ENCODE results near the gene SND1. TPM values are rescaled to one million over a fixed set of nuclear protein-coding genes. Genes with fewer than 3 reads are reported as not detected.

Gene SND1
- polyA plus RNA-seq, 1 donor: 156 TPM

GRCh38 chr7:127799535-127800305 is 147.7 kb downstream of the SND1 start:
- DNase-seq: no peak

GRCh38 chr7:127802845-127803244 is 150.9 kb downstream of the SND1 start:
- no peak for DNase-seq

GRCh38 chr7:127803626-127804025 is 151.6 kb downstream of the SND1 start:
- DNase-seq: no peak

- no peak for DNase-seq
Observed at GRCh38 chr7:127807340-127807739, 155.3 kb downstream of the SND1 start.

- no peak for DNase-seq
Observed at GRCh38 chr7:127807829-127808228, 155.8 kb downstream of the SND1 start.

DNA sequence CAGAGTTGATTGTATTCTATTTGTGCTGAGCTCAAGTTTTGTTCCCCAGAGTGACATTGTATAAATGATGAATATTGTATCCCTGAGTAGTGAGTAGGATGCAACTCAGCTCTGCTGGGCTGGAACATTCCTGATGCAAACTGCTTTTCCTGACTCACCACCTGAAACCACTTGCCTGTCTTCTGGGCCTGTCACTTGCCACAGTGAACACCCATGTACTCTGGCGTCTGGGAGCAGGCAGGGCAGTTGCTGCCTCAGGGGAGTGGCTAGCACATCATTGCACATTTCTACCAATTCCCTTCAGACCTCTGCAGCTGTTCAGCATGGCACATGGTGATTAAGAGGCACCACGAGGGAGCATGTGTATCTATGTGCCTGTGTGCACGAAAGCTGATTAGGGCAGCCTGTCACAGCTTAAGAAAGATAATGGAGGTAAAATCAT is 157.3 kb downstream of the SND1 start:
- no peak for DNase-seq

DNA sequence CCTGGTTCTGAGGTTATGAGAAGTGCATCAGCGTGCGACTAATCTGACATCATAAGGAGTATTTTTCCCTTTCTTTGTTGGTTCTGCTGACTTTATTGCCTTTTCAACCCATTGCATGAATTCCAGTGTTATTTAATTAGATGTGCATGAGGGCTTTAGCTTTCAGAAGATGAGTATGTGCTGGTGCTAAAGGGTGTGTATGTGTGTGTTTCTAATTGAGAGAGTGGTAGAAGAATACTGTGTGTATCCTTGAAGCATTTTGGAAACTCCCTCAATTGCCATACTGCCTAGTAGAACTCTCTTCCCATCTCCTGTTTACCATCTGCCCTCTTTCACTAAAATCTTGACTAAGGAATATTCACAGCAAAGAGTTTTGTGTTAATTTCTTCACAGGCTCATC is 158.1 kb downstream of the SND1 start:
- no peak for DNase-seq

DNA sequence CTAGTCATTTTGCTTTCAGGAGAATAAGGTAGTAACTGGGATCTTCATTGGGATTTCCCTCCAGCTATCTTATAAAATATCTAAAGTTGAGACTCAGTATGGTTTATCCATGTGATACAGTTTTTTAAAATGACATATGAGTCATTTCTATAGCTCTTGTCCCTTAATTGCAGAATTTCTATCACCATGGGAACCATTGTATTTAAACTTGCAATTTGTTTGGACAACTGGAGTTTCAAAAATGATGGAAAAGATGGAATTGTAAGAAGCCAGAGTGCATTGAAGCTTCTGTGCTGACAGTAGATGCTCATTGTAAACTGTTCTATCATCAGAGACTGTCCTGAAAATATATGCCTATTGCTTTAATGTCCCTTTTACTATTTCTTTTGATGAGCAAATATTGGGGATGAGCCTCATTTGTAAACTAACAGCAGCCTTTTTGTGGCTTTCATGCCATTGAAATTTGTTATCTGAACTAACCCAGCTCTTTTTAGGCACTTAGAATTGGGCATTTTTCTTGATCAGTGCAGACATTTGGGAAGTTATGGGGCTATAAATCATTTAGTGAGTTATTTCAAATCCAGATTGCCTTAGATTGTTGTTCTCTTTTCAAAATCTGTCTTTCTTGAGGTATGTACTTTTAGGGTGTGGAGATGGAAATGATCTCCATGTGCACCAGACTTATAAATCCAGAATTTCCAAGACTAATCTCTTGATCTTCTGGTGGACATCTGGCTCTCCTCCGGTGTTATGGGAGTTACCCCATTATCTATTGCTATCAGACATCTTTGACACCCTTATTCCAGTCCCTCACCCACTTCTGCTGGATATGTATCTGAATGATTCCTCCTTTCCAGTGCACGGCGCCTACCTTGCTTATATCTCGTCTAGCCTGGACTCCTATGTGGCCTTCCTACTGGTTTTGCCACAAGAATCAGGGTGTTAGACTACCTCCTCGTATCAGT is 159.0 kb downstream of the SND1 start:
- no peak for DNase-seq

- no peak for DNase-seq
Observed at GRCh38 chr7:127812540-127812939, 160.5 kb downstream of the SND1 start.

DNA sequence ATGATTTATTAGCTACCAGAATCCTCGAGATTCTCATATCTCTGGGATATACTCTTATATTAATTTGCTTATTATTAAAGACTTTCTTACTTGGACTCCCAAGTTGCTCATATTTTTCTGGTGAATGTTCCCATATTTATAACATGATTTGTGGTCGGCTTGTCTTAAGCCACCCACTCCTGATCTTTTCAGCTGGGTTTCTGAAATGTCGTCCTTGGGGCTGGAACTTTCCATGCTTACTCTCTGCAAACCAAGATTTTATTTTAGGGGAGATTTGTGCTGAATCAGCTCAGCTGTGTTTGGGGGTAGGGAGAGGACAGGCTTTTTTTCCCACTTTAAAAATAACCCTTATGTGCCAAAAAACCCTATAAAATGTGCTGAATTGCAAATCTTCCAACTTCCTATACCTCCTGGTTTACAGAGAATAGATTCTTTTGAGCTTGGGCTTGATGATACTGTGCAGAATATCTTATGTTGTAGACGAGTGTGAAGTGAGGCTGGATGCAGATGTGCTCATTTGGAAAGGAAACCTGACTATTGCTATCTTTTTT is 162.1 kb downstream of the SND1 start:
- no peak for DNase-seq

DNA sequence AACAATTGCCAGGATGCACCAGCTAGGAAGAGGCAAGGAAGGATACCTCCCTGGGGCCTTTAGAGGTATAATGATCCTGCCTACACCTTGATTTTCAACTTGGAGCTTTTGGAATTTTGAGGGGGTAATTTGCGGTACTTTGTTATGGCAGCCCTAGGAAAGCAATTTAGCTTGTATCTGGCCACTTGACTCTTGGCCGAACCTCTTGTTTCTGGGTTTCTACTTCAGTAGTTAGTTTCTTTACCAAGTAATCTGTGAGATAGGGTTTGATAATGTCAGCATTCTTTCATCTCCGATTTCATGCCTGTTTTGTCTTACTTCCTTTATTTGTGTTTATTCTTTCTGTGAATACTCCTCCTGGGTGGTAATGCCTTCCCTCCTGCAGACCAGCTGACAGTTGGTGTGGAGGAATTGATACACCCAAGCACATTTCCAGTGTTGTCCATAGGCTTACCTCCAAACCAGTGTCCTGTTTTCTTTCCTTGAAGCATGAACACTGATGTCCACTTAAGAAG is 163.7 kb downstream of the SND1 start:
- no peak for DNase-seq

GRCh38 chr7:127816354-127817190 is 164.6 kb downstream of the SND1 start:
- DNase-seq: no peak

- no peak for DNase-seq
Observed at GRCh38 chr7:127817466-127817865, 165.5 kb downstream of the SND1 start.

DNA sequence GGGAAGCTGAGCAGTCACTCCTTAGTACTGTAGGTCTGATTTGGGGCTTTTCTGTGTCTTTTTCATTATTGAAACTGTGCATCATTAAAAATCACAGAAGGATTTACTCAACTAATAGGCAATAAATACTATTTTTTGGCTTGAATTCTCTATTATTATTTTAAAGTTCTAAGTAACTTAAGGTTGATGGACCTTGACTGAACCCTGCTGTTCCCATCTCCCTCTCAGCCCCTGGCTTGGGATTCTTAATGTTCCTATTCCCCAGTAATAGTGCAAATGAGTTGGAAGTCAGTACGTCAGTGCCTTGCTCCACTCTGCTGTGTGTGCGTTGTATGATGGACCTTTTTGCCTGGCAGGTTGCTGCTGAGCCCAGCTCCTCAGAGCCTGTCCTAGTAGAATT is 166.3 kb downstream of the SND1 start:
- DNase-seq: no peak

DNA sequence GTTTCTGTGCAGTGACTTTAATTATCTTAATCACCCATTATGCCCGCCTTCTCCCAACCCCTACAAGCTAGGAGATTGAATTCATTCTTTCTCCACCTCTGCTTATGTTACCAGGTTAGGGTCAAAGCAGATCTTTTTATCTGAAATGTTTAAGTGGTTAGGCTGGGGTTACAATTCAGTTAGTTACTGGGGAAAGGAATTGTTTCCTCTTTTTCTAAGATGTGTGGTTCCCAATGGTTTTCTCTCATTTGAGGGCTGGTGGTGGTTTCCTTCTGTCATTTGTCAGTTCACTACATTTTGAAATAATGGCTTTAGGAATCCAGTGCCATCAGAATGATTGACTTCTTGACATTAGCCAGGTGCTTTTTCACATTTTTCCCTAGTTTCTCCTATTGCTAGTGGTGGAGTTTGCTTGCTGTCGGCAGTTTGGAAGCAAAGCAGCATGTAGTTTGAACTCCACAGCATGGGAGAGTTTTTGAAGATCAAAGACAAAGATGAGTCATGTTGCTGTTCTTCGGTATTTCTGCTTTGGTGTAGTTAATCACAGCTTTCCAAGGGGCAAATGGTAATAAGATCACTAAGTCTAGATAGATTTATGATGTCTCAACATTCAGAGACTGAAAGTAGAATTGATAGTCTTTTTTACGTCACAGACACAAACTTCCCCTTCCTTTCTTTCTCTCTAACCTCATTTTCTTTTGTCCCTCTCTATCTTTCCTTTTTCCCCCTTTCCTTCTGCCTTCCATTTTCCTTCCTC is 168.2 kb downstream of the SND1 start:
- DNase-seq: no peak

GRCh38 chr7:127820732-127821085 is 168.7 kb downstream of the SND1 start:
- DNase-seq: no peak

- no peak for DNase-seq
Observed at GRCh38 chr7:127821146-127821545, 169.2 kb downstream of the SND1 start.

DNA sequence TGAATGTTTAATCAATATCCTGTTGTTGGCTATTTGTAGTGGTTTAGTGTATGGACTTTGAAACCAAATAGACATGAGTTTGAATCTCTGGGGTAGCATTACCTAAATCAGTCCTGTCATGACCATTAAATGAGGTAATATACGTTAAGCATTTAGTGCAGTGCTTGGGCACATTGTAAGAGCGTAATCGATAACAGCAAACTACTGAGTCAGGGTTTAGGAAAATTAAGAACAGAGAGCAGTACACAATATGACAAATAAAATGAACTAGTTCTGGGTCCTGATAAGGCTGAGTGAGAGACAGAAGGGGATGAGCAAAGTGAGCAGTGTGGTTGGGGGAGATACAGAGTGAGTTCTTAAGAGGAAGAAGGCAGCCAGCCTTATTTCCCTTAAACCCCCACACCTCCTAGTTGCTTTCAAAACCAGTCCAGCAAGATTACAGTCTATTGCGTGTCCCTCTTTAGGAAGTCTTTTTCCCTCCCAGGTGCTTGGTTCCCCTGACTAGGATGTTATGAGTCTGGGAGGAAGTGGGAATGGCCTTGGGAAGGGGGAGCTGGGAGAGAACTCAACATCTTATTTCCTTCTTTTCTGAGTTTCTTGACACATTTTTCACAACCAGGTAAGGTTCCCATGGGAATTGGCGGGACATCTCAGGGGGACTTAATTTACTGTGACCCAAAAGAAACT is 171.0 kb downstream of the SND1 start:
- no peak for DNase-seq

DNA sequence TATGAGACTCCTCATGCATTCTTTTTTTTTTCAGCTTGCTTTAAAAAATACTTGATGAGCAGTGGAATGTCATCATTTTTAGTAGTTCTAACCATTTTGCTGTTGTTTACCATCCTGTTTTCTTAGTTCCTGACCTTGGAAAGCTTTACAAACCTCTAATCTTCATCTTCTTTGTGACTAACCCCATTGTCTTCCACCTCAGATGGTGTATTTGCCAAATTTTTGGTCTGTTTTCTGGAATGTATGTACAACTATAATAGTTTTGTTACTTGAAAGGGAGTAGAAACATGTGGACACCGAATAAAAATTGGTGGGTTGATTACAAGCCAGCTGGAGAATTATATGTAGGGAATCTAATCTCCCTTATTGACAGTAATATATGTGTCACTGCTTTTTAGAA is 172.7 kb downstream of the SND1 start:
- DNase-seq: no peak

- DNase-seq: no peak
Observed at GRCh38 chr7:127828843-127829500, 177.0 kb downstream of the SND1 start.

All from left kidney (tissue), 2 donors.